MM.1S (cell line): ENCODE measurements around the gene CDCA4.

Experiments
- DNase-seq: peaks from one replicate; pipeline ENCODE4 v3.0.0-alpha.2; 2015
- H2AFZ ChIP-seq: fragments of 300-600 bp; sonication (generic); 2 replicates; pipeline ENCODE4 v1.6.0; 2016; ENCODE audit warnings: antibody characterized with exemption, low read length
- H3F3A ChIP-seq: fragments of 300-600 bp; sonication (generic); 2 replicates; pipeline ENCODE4 v1.6.1; 2016; ENCODE audit warnings: mild to moderate bottlenecking, antibody characterized with exemption, low read length, moderate library complexity, mixed read lengths; ENCODE audit not compliant: insufficient read depth
- H3K27ac ChIP-seq: fragments of 300-600 bp; sonication (generic); 2 replicates; pipeline ENCODE4 v1.5.1; 2016; ENCODE audit warnings: mild to moderate bottlenecking, low read length
- H3K27me3 ChIP-seq: fragments of 300-600 bp; sonication (generic); replicated peaks from 2 replicates; pipeline ENCODE4 v1.6.0; 2016; ENCODE audit warnings: low read length; ENCODE audit not compliant: insufficient read depth
- H3K36me3 ChIP-seq: fragments of 300-600 bp; sonication (generic); replicated peaks from 2 replicates; pipeline ENCODE4 v1.6.1; 2016; ENCODE audit warnings: mild to moderate bottlenecking, low read length, mixed read lengths; ENCODE audit not compliant: insufficient read depth
- H3K4me1 ChIP-seq: fragments of 300-600 bp; sonication (generic); 2 replicates; pipeline ENCODE4 v1.6.1; 2016; ENCODE audit warnings: low read length, mixed read lengths
- H3K4me2 ChIP-seq: fragments of 300-600 bp; sonication (generic); 2 replicates; pipeline ENCODE4 v1.6.0; 2016; ENCODE audit warnings: low read depth, low read length
- H3K4me3 ChIP-seq: fragments of 300-600 bp; sonication (generic); 2 replicates; pipeline ENCODE4 v1.5.1; 2016; ENCODE audit warnings: low read length, mixed read lengths
- H3K79me2 ChIP-seq: fragments of 300-600 bp; sonication (generic); 2 replicates; pipeline ENCODE4 v1.6.1; 2016; ENCODE audit warnings: mixed run types, low read length, mixed read lengths
- H3K9ac ChIP-seq: fragments of 300-600 bp; sonication (generic); 2 replicates; pipeline ENCODE4 v1.6.1; 2016; ENCODE audit warnings: low read length, mixed read lengths
- H3K9me2 ChIP-seq: fragments of 300-600 bp; sonication (generic); replicated peaks from 2 replicates; pipeline ENCODE4 v1.6.1; 2016; ENCODE audit warnings: mild to moderate bottlenecking, low read length, mixed read lengths; ENCODE audit not compliant: insufficient read depth
- H3K9me3 ChIP-seq: fragments of 300-600 bp; sonication (generic); replicated peaks from 2 replicates; pipeline ENCODE4 v1.6.1; 2016; ENCODE audit warnings: mild to moderate bottlenecking, low read length, mixed read lengths; ENCODE audit not compliant: insufficient read depth
- H4K20me1 ChIP-seq: fragments of 300-600 bp; sonication (generic); 2 replicates; pipeline ENCODE4 v1.6.1; 2016; ENCODE audit warnings: mild to moderate bottlenecking, low read length, moderate library complexity, mixed read lengths; ENCODE audit not compliant: insufficient read depth
- EZH2 ChIP-seq: fragments of 300-600 bp; sonication (generic); optimal IDR thresholded peaks from 2 replicates; pipeline ENCODE3; 2017; ENCODE audit warnings: low read depth, mild to moderate bottlenecking, antibody characterized with exemption, low read length, mixed read lengths
- EZH2phosphoT487 ChIP-seq: fragments of 300-600 bp; sonication (generic); IDR thresholded peaks from 2 replicates; pipeline ENCODE4 v1.6.1; 2018; ENCODE audit warnings: antibody characterized with exemption, low read length
- TF ChIP-seq, protein P1 (sequence below): fragments of 300-600 bp; sonication (generic); IDR thresholded peaks from 2 replicates; pipeline ENCODE4 v1.5.1; 2016; ENCODE audit warnings: antibody characterized with exemption, low read length, mixed read lengths

The CDCA4 gene

GRCh38 chr14:105011312-105011990, 9.4 kb downstream of the CDCA4 start:
- no peaks in the 10 kb centered on the region for H3K9me3 ChIP-seq
- DNase-seq = no peak
- H3F3A ChIP-seq = no peaks in the 10 kb centered on the region
- no peak overlapping the region for H3K27ac ChIP-seq
- no peak overlapping the region for H3K4me3 ChIP-seq
- no peaks in the 10 kb centered on the region for H3K27me3 ChIP-seq
- H3K9me2 ChIP-seq = no peaks in the 10 kb centered on the region
- no peak overlapping the region for H2AFZ ChIP-seq
- TF ChIP-seq, protein P1, sequence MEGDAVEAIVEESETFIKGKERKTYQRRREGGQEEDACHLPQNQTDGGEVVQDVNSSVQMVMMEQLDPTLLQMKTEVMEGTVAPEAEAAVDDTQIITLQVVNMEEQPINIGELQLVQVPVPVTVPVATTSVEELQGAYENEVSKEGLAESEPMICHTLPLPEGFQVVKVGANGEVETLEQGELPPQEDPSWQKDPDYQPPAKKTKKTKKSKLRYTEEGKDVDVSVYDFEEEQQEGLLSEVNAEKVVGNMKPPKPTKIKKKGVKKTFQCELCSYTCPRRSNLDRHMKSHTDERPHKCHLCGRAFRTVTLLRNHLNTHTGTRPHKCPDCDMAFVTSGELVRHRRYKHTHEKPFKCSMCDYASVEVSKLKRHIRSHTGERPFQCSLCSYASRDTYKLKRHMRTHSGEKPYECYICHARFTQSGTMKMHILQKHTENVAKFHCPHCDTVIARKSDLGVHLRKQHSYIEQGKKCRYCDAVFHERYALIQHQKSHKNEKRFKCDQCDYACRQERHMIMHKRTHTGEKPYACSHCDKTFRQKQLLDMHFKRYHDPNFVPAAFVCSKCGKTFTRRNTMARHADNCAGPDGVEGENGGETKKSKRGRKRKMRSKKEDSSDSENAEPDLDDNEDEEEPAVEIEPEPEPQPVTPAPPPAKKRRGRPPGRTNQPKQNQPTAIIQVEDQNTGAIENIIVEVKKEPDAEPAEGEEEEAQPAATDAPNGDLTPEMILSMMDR = no peak
- no peak for TF ChIP-seq EZH2
- TF ChIP-seq EZH2phosphoT487 = no peak
- no peaks in the 10 kb centered on the region for H3K4me1 ChIP-seq
- H3K79me2 ChIP-seq = peaks cover 68% of the 10 kb centered on the region
- H4K20me1 ChIP-seq = peaks cover 30% of the 10 kb centered on the region
- H3K4me2 ChIP-seq = no peak overlapping the region
- H3K9ac ChIP-seq = no peak overlapping the region
- no peaks in the 10 kb centered on the region; the same call in 1 of the 2 replicates for H3K36me3 ChIP-seq

DNA sequence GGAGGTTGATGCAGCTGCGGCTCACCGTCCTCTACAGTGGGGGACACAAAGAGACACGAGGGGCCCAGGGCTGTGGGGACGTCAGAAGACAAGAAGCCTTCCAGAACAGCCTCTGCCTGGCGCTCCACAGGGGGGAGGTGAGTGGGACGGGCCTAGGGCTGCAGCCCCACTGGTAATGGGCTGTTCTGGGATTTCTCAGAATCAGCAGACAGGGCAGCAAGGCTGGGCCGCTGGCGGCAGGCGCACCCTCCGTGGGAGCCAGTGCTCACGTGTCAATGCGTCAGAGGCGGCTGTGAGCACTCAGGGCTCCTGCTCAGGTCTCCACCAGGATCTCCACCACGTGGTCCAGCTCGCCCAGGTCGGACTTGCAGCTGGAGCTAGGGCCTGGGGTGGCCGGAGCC, 10.0 kb downstream of the CDCA4 start:
- Histone ChIP-seq H3K4me2 (no peak overlapping the region), H3K9me2 (no peaks in the 10 kb centered on the region), H3K9me3 (no peaks in the 10 kb centered on the region), H3K27ac (no peak overlapping the region), H3K79me2 (peaks cover 62% of the 10 kb centered on the region), H3K27me3 (no peaks in the 10 kb centered on the region), H4K20me1 (peaks cover 25% of the 10 kb centered on the region), H3K4me3 (no peak overlapping the region), H3K36me3 (no peaks in the 10 kb centered on the region; the same call in 1 of the 2 replicates), H3K9ac (no peak overlapping the region), H2AFZ (no peak overlapping the region), H3K4me1 (no peaks in the 10 kb centered on the region), H3F3A (no peaks in the 10 kb centered on the region)
- TF ChIP-seq, protein P1 = no peak
- TF ChIP-seq EZH2 (no peak), EZH2phosphoT487 (no peak)
- DNase-seq = no peak

DNA sequence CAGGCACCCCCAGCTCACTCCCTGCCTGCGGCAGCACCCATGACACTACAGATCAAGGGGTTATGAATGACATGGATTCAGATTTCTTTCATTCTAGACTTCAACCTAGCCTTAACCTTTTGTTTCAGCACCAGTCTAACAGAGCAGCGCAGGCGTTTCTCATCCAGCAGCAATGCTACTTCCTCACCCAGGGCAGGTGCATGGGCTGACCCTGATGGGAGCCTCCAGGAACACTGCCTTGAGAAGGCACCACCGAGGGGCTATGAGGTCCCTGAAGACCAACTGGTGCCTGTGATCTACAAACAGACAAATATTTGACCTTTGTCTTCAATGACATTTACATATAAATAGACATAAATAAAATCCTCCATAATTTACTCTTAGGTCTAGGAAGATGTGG, 10.8 kb downstream of the CDCA4 start:
- no peaks in the 10 kb centered on the region for H3K4me1 ChIP-seq
- H3K4me2 ChIP-seq = no peak overlapping the region
- no peaks in the 10 kb centered on the region for H3K9me2 ChIP-seq
- no peaks in the 10 kb centered on the region for H3K27me3 ChIP-seq
- no peak for DNase-seq
- H4K20me1 ChIP-seq = peaks cover 19% of the 10 kb centered on the region
- no peaks in the 10 kb centered on the region; the same call in 1 of the 2 replicates for H3K36me3 ChIP-seq
- H3K79me2 ChIP-seq = peaks cover 54% of the 10 kb centered on the region
- no peaks in the 10 kb centered on the region for H3K9me3 ChIP-seq
- no peak overlapping the region for H3K27ac ChIP-seq
- no peak overlapping the region for H3K9ac ChIP-seq
- TF ChIP-seq EZH2phosphoT487 (no peak), EZH2 (no peak)
- TF ChIP-seq, protein P1 = no peak
- no peak overlapping the region for H2AFZ ChIP-seq
- H3F3A ChIP-seq = no peaks in the 10 kb centered on the region
- H3K4me3 ChIP-seq = no peak overlapping the region
